K562 (cell line): ENCODE data around the gene NUP98. TPM values are rescaled to one million over a fixed set of nuclear protein-coding genes. Genes with fewer than 3 reads are reported as not detected.

ENCODE experiments used
- ARID3B ChIP-seq: fragments of 250-450 bp; sonication (Bioruptor Pico); IDR thresholded peaks from 2 replicates; pipeline ENCODE4 v1.4.0; 2020; ENCODE audit warnings: borderline replicate concordance
- CBFA2T3 ChIP-seq: fragments of 450-650 bp; IDR thresholded peaks from 2 replicates; pipeline ENCODE4 v1.6.1; 2017
- EGR1 ChIP-seq: fragments of 450-650 bp; conservative IDR thresholded peaks from 2 replicates; pipeline ENCODE4 v1.6.1; 2017; ENCODE audit warnings: mild to moderate bottlenecking
- ETV6 ChIP-seq, 3 experiments: fragments of 150-350 bp in 1 of 3; sonication (generic) in 1 of 3; formaldehyde crosslinking in 1 of 3; IDR thresholded peaks; 2 replicates each; pipeline versions ENCODE4 v1.6.1 to v1.8.0; 2014 to 2022; ENCODE audit warnings: borderline replicate concordance in 2 of 3, low read depth in 2 of 3, antibody characterized with exemption in 1 of 3, low read length in 1 of 3, mild to moderate bottlenecking in 1 of 3, missing genetic modification reagents in 1 of 3
- GATAD2A ChIP-seq: fragments of 450-650 bp; IDR thresholded peaks from 2 replicates; pipeline ENCODE4 v1.6.1; 2017
- GTF2B ChIP-seq: IDR thresholded peaks from 2 replicates; pipeline ENCODE4 v1.6.1; 2011; ENCODE audit not compliant: insufficient read length; ENCODE audit errors: extremely low read depth
- LCOR ChIP-seq: sonication (generic); formaldehyde crosslinking; IDR thresholded peaks from 2 replicates; pipeline ENCODE4 v1.8.0; 2022; ENCODE audit warnings: mild to moderate bottlenecking, missing genetic modification reagents
- MEF2A ChIP-seq: IDR thresholded peaks from 2 replicates; pipeline ENCODE4 v1.6.1; 2011; ENCODE audit warnings: low read depth, mild to moderate bottlenecking, low read length, moderate library complexity; ENCODE audit not compliant: control insufficient read depth
- NR2C1 ChIP-seq, 2 experiments: fragments of 450-650 bp; IDR thresholded peaks; 2 replicates each; pipeline ENCODE4 v1.6.1; 2017; ENCODE audit warnings: mild to moderate bottlenecking in 2 of 2, antibody characterized with exemption in 1 of 2, inconsistent platforms in 1 of 2, missing compliant biosample characterization in 1 of 2, missing genetic modification characterization in 1 of 2
- NUFIP1 ChIP-seq: fragments of 450-650 bp; IDR thresholded peaks from 2 replicates; pipeline ENCODE4 v1.6.1; 2018; ENCODE audit not compliant: partially characterized antibody
- PKNOX1 ChIP-seq: fragments of 450-650 bp; IDR thresholded peaks from 2 replicates; pipeline ENCODE4 v1.6.1; 2016
- SP1 ChIP-seq: sonication (generic); formaldehyde crosslinking; IDR thresholded peaks from 2 replicates; pipeline ENCODE4 v1.8.1; 2022; ENCODE audit warnings: mild to moderate bottlenecking, missing genetic modification reagents
- TAF1 ChIP-seq: IDR thresholded peaks from 2 replicates; pipeline ENCODE4 v1.6.1; 2011; ENCODE audit warnings: mild to moderate bottlenecking, low read length, moderate library complexity; ENCODE audit not compliant: insufficient read depth, control insufficient read depth, severe bottlenecking; ENCODE audit errors: extremely low read depth
- TBP ChIP-seq: optimal IDR thresholded peaks from 2 replicates; pipeline ENCODE3; 2011; ENCODE audit warnings: low read depth, low read length, improper control_type of control experiment
- TSHZ1 ChIP-seq: fragments of 250-450 bp; sonication (Bioruptor Pico); IDR thresholded peaks from 2 replicates; pipeline ENCODE4 v1.4.0; 2020; ENCODE audit warnings: mild to moderate bottlenecking, moderate library complexity
- ZBTB11 ChIP-seq, 3 experiments: fragments of 200-800 bp in 1 of 3; fragments of 250-450 bp in 1 of 3; fragments of 450-650 bp in 1 of 3; sonication (Bioruptor Pico) in 1 of 3; sonication (Bioruptor generic) in 1 of 3; formaldehyde crosslinking in 1 of 3; IDR thresholded peaks; 2 replicates each; pipeline versions ENCODE4 v1.6.1 to v1.8.0; 2016 to 2022; ENCODE audit warnings: mild to moderate bottlenecking in 2 of 3, missing genetic modification characterization in 2 of 3, missing compliant biosample characterization in 1 of 3, moderate library complexity in 1 of 3
- ZNF3 ChIP-seq: fragments of 250-450 bp; sonication (Bioruptor Pico); IDR thresholded peaks from 2 replicates; pipeline ENCODE4 v1.5.0; 2021; ENCODE audit warnings: mild to moderate bottlenecking, moderate library complexity
- polyA plus RNA-seq, 8 experiments: library from polyadenylated mRNA; depleted of rRNA in 4 of 8; stranded (reverse) in 5 of 8; unstranded in 3 of 8; fragments of >200 nt; fragmentation: Nextera tagmentation in 2 of 8; fragmentation: Illumina TruSeq in 1 of 8; extraction: Ambion mirVana in 2 of 8; extraction: Trizol in 1 of 8; gene quantifications; 2 replicates each; pipeline versions ENCODE4 v1.2.1 to v1.2.3, GENCODE V29; 2011 to 2014; ENCODE audit warnings: inconsistent platforms in 1 of 8, missing spikeins in 1 of 8
- total RNA-seq, 7 experiments: library from RNA; depleted of rRNA in 6 of 7; stranded (reverse); fragments of >200 nt in 6 of 7; fragmentation: Illumina TruSeq in 2 of 7; extraction: Trizol in 2 of 7; gene quantifications; 2 replicates each; pipeline versions ENCODE4 v1.2.1 to v1.2.3, GENCODE V29; 2011 to 2021; ENCODE audit warnings: low replicate concordance in 1 of 7

The NUP98 gene
- total and polyA plus RNA-seq, 9 of the 15 experiments (the other 6 are each of a cell fraction or from before 2014, with no cell fraction given) = 45.1 to 196 (median 130) TPM

- no peak for TF ChIP-seq PKNOX1
- TF ChIP-seq NR2C1 (IDR thresholded peaks at IDR 0.05) = peak; percentile 76
- no peak for TF ChIP-seq NR2C1 (tag; IDR thresholded peaks at IDR 0.05)
- no peak for TF ChIP-seq ETV6 (IDR thresholded peaks at IDR 0.05; ENCODE audit: borderline replicate concordance in 1 of 2, low read depth in 2 of 2, low read length in 1 of 2)
- no peak for TF ChIP-seq ETV6 (CRISPR knock-in tag; IDR thresholded peaks at IDR 0.05; ENCODE audit: borderline replicate concordance)
- TF ChIP-seq SP1 (CRISPR knock-in tag) = 0 out of 2 replicates have a peak, but pooled peaks have one; percentile 47
- no peak for TF ChIP-seq ZBTB11 (CRISPR knock-in tag; IDR thresholded peaks at IDR 0.05)
- TF ChIP-seq MEF2A = peak; percentile 89
- no peak for TF ChIP-seq NUFIP1
- no peak for TF ChIP-seq TSHZ1 (CRISPR knock-in tag)
- no peak for TF ChIP-seq TBP
- TF ChIP-seq ARID3B (CRISPR knock-in tag) = no peak
- TF ChIP-seq ZNF3 (CRISPR knock-in tag) = no peak
- no peak for TF ChIP-seq TAF1
- no peak for TF ChIP-seq GTF2B
- TF ChIP-seq GATAD2A = no peak
- peak; percentile 33; the same call in 1 of the 2 replicates for TF ChIP-seq CBFA2T3
- no peak for TF ChIP-seq LCOR (CRISPR knock-in tag)
- TF ChIP-seq EGR1 = peak; percentile 33
These were observed 152.5 kb downstream of the NUP98 start, which contains the start of gene ART1 (continued) for GRCh38 chr11:3644817-3645235.
